ENCODE data around the gene AK5.

AK5 gene

GRCh38 chr1:77594366-77595112, 312.7 kb downstream of the AK5 start:
- DNase-seq (ENCODE audit: low spot score): no peak

- DNase-seq (ENCODE audit: low spot score): no peak
Observed at GRCh38 chr1:77597310-77597709, 315.5 kb downstream of the AK5 start.

- peak; percentile 66 for DNase-seq (ENCODE audit: low spot score)
Observed at GRCh38 chr1:77605246-77606026, 323.6 kb downstream of the AK5 start.

- DNase-seq (ENCODE audit: low spot score): no peak
Observed at GRCh38 chr1:77608893-77609292, 327.1 kb downstream of the AK5 start.

All from Ammon's horn (tissue), 1 donor.